H54 (cell line): ENCODE results near the gene VTA1.

Experiments used
- DNase-seq: peaks from one replicate; pipeline ENCODE4 v3.0.0; 2011; ENCODE audit warnings: low spot score, mixed read lengths; ENCODE audit not compliant: insufficient read length
- FAIRE-seq: peaks from 3 replicates; lab custom pipeline; 2011; peaks lifted over from hg19 to GRCh38; lab: Jason Lieb, UNC
- POLR2A ChIP-seq: IDR thresholded peaks from 2 replicates; pipeline ENCODE4 v1.6.1; 2011; ENCODE audit warnings: low read depth, mild to moderate bottlenecking, low read length

The VTA1 gene

DNA sequence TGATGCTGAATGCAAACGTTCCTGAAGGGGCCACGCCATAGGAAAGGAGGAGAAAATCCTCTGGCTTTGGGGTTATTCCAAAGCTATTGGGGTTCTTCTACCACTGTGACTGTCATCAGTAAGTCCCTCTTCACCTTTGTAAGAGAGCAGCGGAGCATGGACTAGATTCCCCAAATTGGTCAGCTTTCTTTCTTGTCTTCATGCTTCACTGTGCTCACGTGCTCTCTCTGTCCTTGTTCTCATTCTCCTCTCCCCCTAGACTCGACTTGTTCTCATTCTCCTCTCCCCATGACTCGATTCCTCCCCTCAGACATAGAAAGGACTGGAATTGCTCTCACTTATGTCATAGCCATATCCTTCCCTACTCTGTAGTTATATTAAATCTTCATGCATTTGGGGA, 99.9 kb downstream of the VTA1 start:
- no peak for FAIRE-seq
- no peak for TF ChIP-seq POLR2A
- no peak for DNase-seq

DNA sequence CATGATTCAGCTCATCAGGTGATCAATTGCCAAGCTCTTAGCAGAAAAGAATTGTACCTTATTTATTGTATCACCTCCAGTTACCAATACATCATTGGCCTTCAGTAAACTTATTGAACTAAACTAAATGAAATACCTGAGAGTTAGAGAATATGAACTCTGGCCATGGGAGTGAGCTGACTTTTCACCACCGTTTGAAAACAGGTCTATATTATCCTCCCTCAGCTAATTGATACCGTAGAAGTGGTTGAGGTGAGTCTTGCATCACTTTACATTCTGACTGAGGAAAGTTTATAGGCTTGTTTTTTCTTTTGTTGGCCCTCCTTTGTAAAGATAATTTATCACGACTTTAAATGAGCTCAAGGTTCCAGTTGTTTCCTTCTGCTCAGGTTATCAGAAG, 102.2 kb downstream of the VTA1 start:
- DNase-seq (no peak), FAIRE-seq (no peak)
- TF ChIP-seq POLR2A: no peak

- no peak for DNase-seq
- FAIRE-seq: no peak
- no peak for TF ChIP-seq POLR2A
Measured at GRCh38 chr6:142251930-142252445, 104.9 kb downstream of the VTA1 start.

GRCh38 chr6:142254513-142254912, 107.5 kb downstream of the VTA1 start:
- DNase-seq (no peak), FAIRE-seq (no peak)
- no peak for TF ChIP-seq POLR2A

GRCh38 chr6:142255785-142256184, 108.7 kb downstream of the VTA1 start:
- DNase-seq (no peak), FAIRE-seq (no peak)
- TF ChIP-seq POLR2A: no peak

- FAIRE-seq (no peak), DNase-seq (no peak)
- no peak for TF ChIP-seq POLR2A
Measured at GRCh38 chr6:142258305-142258704, 111.2 kb downstream of the VTA1 start.

DNA sequence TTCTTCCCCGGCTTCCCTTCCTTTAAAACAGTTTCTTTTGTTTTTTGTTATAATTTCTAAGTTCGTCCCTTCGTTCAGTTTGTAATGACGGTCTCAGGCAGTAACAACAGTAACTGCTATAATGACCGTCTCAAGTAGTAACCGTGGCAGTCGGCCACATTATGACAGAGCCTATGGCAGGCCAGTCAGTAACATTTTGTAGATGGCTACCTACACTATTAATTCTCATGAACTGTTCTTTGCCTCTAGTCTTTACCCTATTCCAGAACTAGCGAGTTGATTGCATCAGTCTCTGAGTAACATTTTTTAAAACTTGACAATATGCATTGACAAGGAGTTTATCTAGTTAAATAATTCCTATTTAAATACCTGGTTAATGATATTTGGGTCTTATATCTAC, 111.7 kb downstream of the VTA1 start:
- DNase-seq (no peak), FAIRE-seq (no peak)
- no peak for TF ChIP-seq POLR2A

DNA sequence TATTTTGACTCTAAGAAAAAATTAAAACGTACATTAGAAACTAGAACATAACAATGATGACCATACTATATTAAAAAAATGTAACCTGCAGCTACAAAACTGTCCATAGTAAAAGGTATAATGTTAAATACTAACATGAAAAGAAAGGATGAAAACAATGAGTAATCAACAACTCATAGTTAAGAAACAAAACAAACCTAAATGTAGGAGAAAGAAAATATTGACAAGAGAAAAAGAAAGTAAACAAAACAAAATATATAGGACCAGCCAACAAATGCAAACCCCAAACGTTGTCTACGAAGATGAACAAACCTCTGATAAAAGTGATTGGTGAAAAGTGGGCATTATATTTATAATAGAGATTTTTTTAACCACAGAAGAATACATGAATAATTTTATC, 113.7 kb downstream of the VTA1 start:
- no peak for TF ChIP-seq POLR2A
- no peak for FAIRE-seq
- no peak for DNase-seq

DNA sequence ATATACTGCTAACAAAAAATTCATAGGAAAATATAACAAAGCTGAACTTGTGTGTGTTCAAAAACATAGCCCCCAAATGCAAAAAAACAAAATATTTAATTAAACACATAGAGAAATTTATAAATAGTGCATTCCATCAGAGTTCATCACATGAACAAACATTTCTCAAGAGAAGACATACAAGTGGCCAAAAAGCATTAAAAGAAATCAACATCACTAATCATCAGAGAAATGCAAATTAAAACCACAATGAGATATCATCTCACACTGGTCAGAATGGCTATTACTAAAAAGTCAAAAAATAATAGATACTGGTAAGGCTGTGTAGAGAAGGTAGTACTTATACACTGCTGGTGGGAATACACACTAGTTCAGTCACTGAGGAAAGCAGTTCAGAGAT, 115.2 kb downstream of the VTA1 start:
- DNase-seq (no peak), FAIRE-seq (no peak)
- no peak for TF ChIP-seq POLR2A

GRCh38 chr6:142265476-142265875, 118.4 kb downstream of the VTA1 start:
- TF ChIP-seq POLR2A: no peak
- FAIRE-seq (no peak), DNase-seq (no peak)

DNA sequence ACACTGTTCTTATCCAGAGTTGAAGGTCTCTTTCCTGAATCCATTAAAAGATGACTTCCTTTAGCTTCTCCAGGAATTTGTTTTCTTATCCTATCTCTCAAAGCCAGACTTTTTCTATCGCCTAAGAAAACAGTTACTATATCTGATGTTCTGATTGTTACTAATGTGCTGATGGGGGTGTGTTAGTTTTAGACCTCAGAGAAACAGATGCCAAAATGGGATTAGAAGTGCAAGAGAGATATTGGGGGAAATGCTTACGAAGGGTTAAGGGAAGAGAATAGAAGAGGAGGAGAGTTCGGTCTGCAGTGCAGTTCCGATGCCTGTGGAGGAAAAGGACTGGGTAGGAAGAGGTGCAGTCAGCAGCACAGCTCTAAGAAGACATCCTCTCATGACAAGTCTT, 119.0 kb downstream of the VTA1 start:
- FAIRE-seq (no peak), DNase-seq (no peak)
- no peak for TF ChIP-seq POLR2A

DNA sequence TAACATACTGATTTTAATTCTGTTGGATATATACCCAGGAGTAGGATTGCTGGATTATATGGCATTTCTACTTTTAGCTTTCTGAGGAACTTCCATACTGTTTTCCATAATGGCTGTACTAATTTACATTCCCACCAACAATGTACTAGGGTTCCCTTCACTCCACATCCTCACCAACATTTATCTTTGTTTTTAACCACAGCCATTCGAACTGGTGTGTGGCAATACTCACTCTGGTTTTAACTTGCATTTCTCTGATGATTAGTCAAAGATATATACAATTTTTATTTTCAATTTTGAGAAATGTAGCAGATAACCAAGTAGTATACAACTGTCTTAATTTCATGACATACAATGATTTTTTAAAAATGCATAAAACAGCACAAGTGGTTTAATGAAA, 124.4 kb downstream of the VTA1 start:
- no peak for FAIRE-seq
- no peak for TF ChIP-seq POLR2A
- no peak for DNase-seq
